Liver (tissue), 9 donors: ENCODE measurements around the gene ACP5. TPM values are rescaled to one million over a fixed set of nuclear protein-coding genes. Genes with fewer than 3 reads are reported as not detected.

Experiments
- DNase-seq: peaks from one replicate; pipeline ENCODE4 v3.0.0-alpha.2; 2017; ENCODE audit warnings: low spot score
- H3K27ac ChIP-seq, 2 donors: one replicate each; pipeline ENCODE4 v1.7.0; 2013; ENCODE audit warnings: inconsistent platforms in 2 of 2, low read length in 2 of 2, control low read depth in 1 of 2, low read depth in 1 of 2, mild to moderate bottlenecking in 1 of 2
- H3K27me3 ChIP-seq, 4 donors: one replicate each; pipeline versions ENCODE4 v1.6.1 to v1.7.0; 2013; ENCODE audit warnings: low read length in 3 of 4, inconsistent platforms in 1 of 4, mild to moderate bottlenecking in 1 of 4, moderate library complexity in 1 of 4; ENCODE audit not compliant: control insufficient read depth in 4 of 4, insufficient read depth in 4 of 4
- H3K36me3 ChIP-seq, 4 donors: one replicate each; pipeline versions ENCODE4 v1.6.1 to v1.7.0; 2013; ENCODE audit warnings: low read length in 3 of 4, mild to moderate bottlenecking in 3 of 4, low read depth in 1 of 4, moderate library complexity in 1 of 4; ENCODE audit not compliant: control insufficient read depth in 4 of 4, insufficient read depth in 3 of 4
- H3K4me1 ChIP-seq, 4 donors: one replicate each; pipeline versions ENCODE4 v1.6.1 to v1.7.0; 2013; ENCODE audit warnings: low read length in 3 of 4, mild to moderate bottlenecking in 3 of 4, moderate library complexity in 1 of 4; ENCODE audit not compliant: control insufficient read depth in 4 of 4, insufficient read depth in 4 of 4
- H3K4me3 ChIP-seq, 3 donors: one replicate each; pipeline versions ENCODE4 v1.6.1 to v1.7.0; 2013; ENCODE audit warnings: low read length in 3 of 3, control low read depth in 1 of 3, low read depth in 1 of 3, mild to moderate bottlenecking in 1 of 3
- H3K9ac ChIP-seq, 2 donors: one replicate each; pipeline ENCODE4 v1.7.0; 2013; ENCODE audit warnings: low read length in 2 of 2, mild to moderate bottlenecking in 2 of 2, moderate library complexity in 2 of 2, control low read depth in 1 of 2, low read depth in 1 of 2
- H3K9me3 ChIP-seq, 4 donors: one replicate each; pipeline versions ENCODE4 v1.6.1 to v1.7.0; 2013; ENCODE audit warnings: low read length in 3 of 4; ENCODE audit not compliant: control insufficient read depth in 4 of 4
- CTCF ChIP-seq: fragments of 150-350 bp; IDR thresholded peaks from 2 replicates; pipeline ENCODE4 v1.5.1; 2017; ENCODE audit warnings: improper control_type of control experiment, low read depth, low read length; ENCODE audit not compliant: missing input control
- EGR1 ChIP-seq, 2 donors: IDR thresholded peaks; 2 replicates each; pipeline ENCODE4 v1.6.1; 2016 to 2018; ENCODE audit warnings: antibody characterized with exemption in 2 of 2, low read depth in 2 of 2
- FOXA1 ChIP-seq: IDR thresholded peaks from 2 replicates; pipeline ENCODE4 v1.6.1; 2016; ENCODE audit warnings: antibody characterized with exemption
- FOXA2 ChIP-seq: IDR thresholded peaks from 2 replicates; pipeline ENCODE4 v1.6.1; 2016; ENCODE audit warnings: antibody characterized with exemption
- GABPA ChIP-seq, 2 donors: IDR thresholded peaks in 1 of 2; conservative IDR thresholded peaks in 1 of 2; 2 replicates each; pipeline ENCODE4 v1.6.1; 2016; ENCODE audit warnings: antibody characterized with exemption in 2 of 2, mild to moderate bottlenecking in 1 of 2, moderate library complexity in 1 of 2
- HNF4A ChIP-seq, 2 donors: conservative IDR thresholded peaks; 2 replicates each; pipeline ENCODE4 v1.6.1; 2016; ENCODE audit warnings: antibody characterized with exemption in 2 of 2, mild to moderate bottlenecking in 2 of 2
- HNF4G ChIP-seq: IDR thresholded peaks from 2 replicates; pipeline ENCODE4 v1.6.1; 2016; ENCODE audit warnings: antibody characterized with exemption
- JUND ChIP-seq, 2 donors: IDR thresholded peaks; 2 replicates each; pipeline ENCODE4 v1.6.1; 2016; ENCODE audit warnings: antibody characterized with exemption in 2 of 2
- MAX ChIP-seq: IDR thresholded peaks from 2 replicates; pipeline ENCODE4 v1.6.1; 2016; ENCODE audit warnings: antibody characterized with exemption
- NR2F2 ChIP-seq: IDR thresholded peaks from 2 replicates; pipeline ENCODE4 v1.6.1; 2016; ENCODE audit warnings: antibody characterized with exemption
- RAD21 ChIP-seq, 2 donors: IDR thresholded peaks; 2 replicates each; pipeline ENCODE4 v1.6.1; 2016; ENCODE audit warnings: antibody characterized with exemption in 2 of 2, mild to moderate bottlenecking in 2 of 2
- RXRA ChIP-seq, 2 donors: IDR thresholded peaks; 2 replicates each; pipeline ENCODE4 v1.6.1; 2017 to 2018; ENCODE audit warnings: antibody characterized with exemption in 2 of 2, mild to moderate bottlenecking in 1 of 2
- SP1 ChIP-seq: IDR thresholded peaks from 2 replicates; pipeline ENCODE4 v1.6.1; 2018; ENCODE audit warnings: antibody characterized with exemption, mild to moderate bottlenecking
- TAF1 ChIP-seq: conservative IDR thresholded peaks from 2 replicates; pipeline ENCODE4 v1.6.1; 2016; ENCODE audit warnings: antibody characterized with exemption, mild to moderate bottlenecking
- YY1 ChIP-seq: IDR thresholded peaks from 2 replicates; pipeline ENCODE4 v1.6.1; 2016; ENCODE audit warnings: antibody characterized with exemption, mild to moderate bottlenecking
- WGBS: extraction: QIAGEN DNeasy Blood & Tissue Kit; methylation state at CpG from one replicate; pipeline ENCODE4 v1.1.7; 2013; 5-methylcytosine and 5-hydroxymethylcytosine counted together
- polyA plus RNA-seq, 2 donors: library from polyadenylated mRNA; stranded (reverse) in 1 of 2; unstranded in 1 of 2; fragments of 200-250 nt in 1 of 2; fragments of >200 nt in 1 of 2; fragmentation: Nextera tagmentation in 1 of 2; extraction: Ambion mirVana in 1 of 2; gene quantifications; one replicate each; pipeline versions ENCODE4 v1.2.1 to v1.2.3, GENCODE V29; 2013 to 2015
- total RNA-seq, 2 donors: library from RNA; depleted of rRNA; stranded (reverse); fragments of >200 nt; gene quantifications; one replicate each; pipeline ENCODE4 v1.2.3, GENCODE V29; 2014
- TF ChIP-seq, protein P1 (sequence below): IDR thresholded peaks from 2 replicates; pipeline ENCODE4 v1.6.1; 2016; ENCODE audit warnings: antibody characterized with exemption
- TF ChIP-seq, protein P2 (sequence below): IDR thresholded peaks from 2 replicates; pipeline ENCODE4 v1.6.1; 2016; ENCODE audit warnings: antibody characterized with exemption, mild to moderate bottlenecking
- TF ChIP-seq, protein P3 (sequence below): IDR thresholded peaks from 2 replicates; pipeline ENCODE4 v1.6.1; 2016; ENCODE audit warnings: antibody characterized with exemption
- donor health status: healthy.
- donor health status: healthy.
- donor health status: healthy.
- donor health status: healthy.
- donor health status: healthy.

ACP5 gene
- total and polyA plus RNA-seq, 4 donors = 18.6 to 30.5 (median 23.8) TPM

- Histone ChIP-seq H3K9me3 (no peaks in the 10 kb centered on the region), H3K27me3 (no peaks in the 10 kb centered on the region), H3K9ac (no peak overlapping the region), H3K36me3 (no peaks in the 10 kb centered on the region), H3K4me3 (no peak overlapping the region), H3K4me1 (peaks cover 0 to 10% (median 2%) of the 10 kb centered on the region in 4 donors), H3K27ac (no peak overlapping the region)
- DNase-seq = no peak
- TF ChIP-seq YY1 = no peak
- no peak for TF ChIP-seq MAX
- TF ChIP-seq RAD21 (IDR thresholded peaks at IDR 0.05) = no peak
- no peak for TF ChIP-seq HNF4A (conservative IDR thresholded peaks at IDR 0.05)
- TF ChIP-seq, protein P1, sequence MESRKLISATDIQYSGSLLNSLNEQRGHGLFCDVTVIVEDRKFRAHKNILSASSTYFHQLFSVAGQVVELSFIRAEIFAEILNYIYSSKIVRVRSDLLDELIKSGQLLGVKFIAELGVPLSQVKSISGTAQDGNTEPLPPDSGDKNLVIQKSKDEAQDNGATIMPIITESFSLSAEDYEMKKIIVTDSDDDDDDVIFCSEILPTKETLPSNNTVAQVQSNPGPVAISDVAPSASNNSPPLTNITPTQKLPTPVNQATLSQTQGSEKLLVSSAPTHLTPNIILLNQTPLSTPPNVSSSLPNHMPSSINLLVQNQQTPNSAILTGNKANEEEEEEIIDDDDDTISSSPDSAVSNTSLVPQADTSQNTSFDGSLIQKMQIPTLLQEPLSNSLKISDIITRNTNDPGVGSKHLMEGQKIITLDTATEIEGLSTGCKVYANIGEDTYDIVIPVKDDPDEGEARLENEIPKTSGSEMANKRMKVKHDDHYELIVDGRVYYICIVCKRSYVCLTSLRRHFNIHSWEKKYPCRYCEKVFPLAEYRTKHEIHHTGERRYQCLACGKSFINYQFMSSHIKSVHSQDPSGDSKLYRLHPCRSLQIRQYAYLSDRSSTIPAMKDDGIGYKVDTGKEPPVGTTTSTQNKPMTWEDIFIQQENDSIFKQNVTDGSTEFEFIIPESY = no peak
- peak; percentile 23 for TF ChIP-seq NR2F2
- TF ChIP-seq GABPA (IDR thresholded peaks at IDR 0.05 in 1 of 2, conservative IDR thresholded peaks at IDR 0.05 in 1 of 2) = no peak
- 89% methylated on average over 10 of the region's 10 CpGs for WGBS
These were observed 18.7 kb upstream of the ACP5 start for GRCh38 chr19:11596156-11596555.

DNA sequence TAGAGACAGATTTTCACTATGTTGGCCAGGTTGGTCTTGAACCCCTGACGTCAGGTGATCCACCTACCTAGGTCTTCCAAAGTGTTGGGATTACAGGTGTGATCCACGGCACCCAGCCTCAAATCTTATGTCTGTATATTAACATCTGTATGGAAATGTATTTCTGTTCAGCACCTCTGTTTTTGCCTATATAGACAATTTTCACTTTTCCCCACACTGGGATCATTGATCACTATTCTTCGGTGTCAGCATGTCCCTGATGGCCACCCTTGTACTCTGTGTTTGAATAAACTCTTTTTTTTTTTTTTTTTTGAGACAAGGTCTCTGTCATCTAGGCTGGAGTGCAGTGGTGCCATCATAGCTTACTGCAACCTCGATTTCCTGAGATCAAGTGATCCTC, 16.6 kb upstream of the ACP5 start:
- 78% methylated on average over 4 of the region's 4 CpGs for WGBS
- Histone ChIP-seq H3K9me3 (no peaks in the 10 kb centered on the region), H3K27me3 (no peaks in the 10 kb centered on the region), H3K4me1 (peaks cover 0 to 10% (median 2%) of the 10 kb centered on the region in 4 donors), H3K4me3 (no peak overlapping the region), H3K27ac (no peak overlapping the region), H3K36me3 (no peaks in the 10 kb centered on the region), H3K9ac (no peak overlapping the region)
- no peak for TF ChIP-seq NR2F2
- TF ChIP-seq FOXA1 = no peak
- TF ChIP-seq HNF4A (conservative IDR thresholded peaks at IDR 0.05) = no peak
- TF ChIP-seq, protein P1 = no peak
- no peak for TF ChIP-seq HNF4G
- TF ChIP-seq FOXA2 = no peak
- TF ChIP-seq CTCF = no peak
- TF ChIP-seq, protein P2, sequence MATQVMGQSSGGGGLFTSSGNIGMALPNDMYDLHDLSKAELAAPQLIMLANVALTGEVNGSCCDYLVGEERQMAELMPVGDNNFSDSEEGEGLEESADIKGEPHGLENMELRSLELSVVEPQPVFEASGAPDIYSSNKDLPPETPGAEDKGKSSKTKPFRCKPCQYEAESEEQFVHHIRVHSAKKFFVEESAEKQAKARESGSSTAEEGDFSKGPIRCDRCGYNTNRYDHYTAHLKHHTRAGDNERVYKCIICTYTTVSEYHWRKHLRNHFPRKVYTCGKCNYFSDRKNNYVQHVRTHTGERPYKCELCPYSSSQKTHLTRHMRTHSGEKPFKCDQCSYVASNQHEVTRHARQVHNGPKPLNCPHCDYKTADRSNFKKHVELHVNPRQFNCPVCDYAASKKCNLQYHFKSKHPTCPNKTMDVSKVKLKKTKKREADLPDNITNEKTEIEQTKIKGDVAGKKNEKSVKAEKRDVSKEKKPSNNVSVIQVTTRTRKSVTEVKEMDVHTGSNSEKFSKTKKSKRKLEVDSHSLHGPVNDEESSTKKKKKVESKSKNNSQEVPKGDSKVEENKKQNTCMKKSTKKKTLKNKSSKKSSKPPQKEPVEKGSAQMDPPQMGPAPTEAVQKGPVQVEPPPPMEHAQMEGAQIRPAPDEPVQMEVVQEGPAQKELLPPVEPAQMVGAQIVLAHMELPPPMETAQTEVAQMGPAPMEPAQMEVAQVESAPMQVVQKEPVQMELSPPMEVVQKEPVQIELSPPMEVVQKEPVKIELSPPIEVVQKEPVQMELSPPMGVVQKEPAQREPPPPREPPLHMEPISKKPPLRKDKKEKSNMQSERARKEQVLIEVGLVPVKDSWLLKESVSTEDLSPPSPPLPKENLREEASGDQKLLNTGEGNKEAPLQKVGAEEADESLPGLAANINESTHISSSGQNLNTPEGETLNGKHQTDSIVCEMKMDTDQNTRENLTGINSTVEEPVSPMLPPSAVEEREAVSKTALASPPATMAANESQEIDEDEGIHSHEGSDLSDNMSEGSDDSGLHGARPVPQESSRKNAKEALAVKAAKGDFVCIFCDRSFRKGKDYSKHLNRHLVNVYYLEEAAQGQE = no peak
- TF ChIP-seq MAX = no peak
- TF ChIP-seq, protein P3, sequence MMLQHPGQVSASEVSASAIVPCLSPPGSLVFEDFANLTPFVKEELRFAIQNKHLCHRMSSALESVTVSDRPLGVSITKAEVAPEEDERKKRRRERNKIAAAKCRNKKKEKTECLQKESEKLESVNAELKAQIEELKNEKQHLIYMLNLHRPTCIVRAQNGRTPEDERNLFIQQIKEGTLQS = no peak
- no peak for TF ChIP-seq JUND (IDR thresholded peaks at IDR 0.05)
- no peak for TF ChIP-seq YY1
- no peak for TF ChIP-seq RXRA (IDR thresholded peaks at IDR 0.05)
- TF ChIP-seq TAF1 = no peak
- TF ChIP-seq RAD21 (IDR thresholded peaks at IDR 0.05) = no peak
- TF ChIP-seq GABPA (IDR thresholded peaks at IDR 0.05 in 1 of 2, conservative IDR thresholded peaks at IDR 0.05 in 1 of 2) = no peak
- no peak for TF ChIP-seq EGR1 (IDR thresholded peaks at IDR 0.05; ENCODE audit: low read depth in 2 of 2)
- TF ChIP-seq SP1 = no peak
- no peak for DNase-seq
